Right atrium auricular region (tissue), 2 donors: Measurements from ENCODE around the gene AP1B1. TPM values are rescaled to one million over a fixed set of nuclear protein-coding genes. Genes with fewer than 3 reads are reported as not detected.

Experiments used
- DNase-seq: peaks from one replicate; pipeline ENCODE4 v3.0.0-alpha.2; 2019; ENCODE audit warnings: low spot score
- H3K27ac ChIP-seq, 2 donors: fragments of 200-600 bp; sonication (generic); 1 replicate in 1 of 2; 2 replicates in 1 of 2; pipeline ENCODE4 v1.5.1; 2016 to 2019
- H3K27me3 ChIP-seq, 2 donors: fragments of 200-600 bp; sonication (generic); one replicate each; pipeline versions ENCODE4 v1.5.1 to v1.6.0; 2017 to 2019
- H3K36me3 ChIP-seq: fragments of 200-600 bp; sonication (generic); one replicate; pipeline ENCODE4 v1.5.1; 2016
- H3K4me1 ChIP-seq, 2 donors: fragments of 200-600 bp; sonication (generic); one replicate each; pipeline versions ENCODE4 v1.5.1 to v1.6.0; 2017 to 2019
- H3K4me3 ChIP-seq, 2 donors: fragments of 200-600 bp; sonication (generic); 1 replicate in 1 of 2; 2 replicates in 1 of 2; pipeline ENCODE4 v1.5.1; 2017 to 2019; ENCODE audit warnings: mild to moderate bottlenecking in 1 of 2, moderate library complexity in 1 of 2
- H3K9me3 ChIP-seq, 2 donors: fragments of 200-600 bp; sonication (generic); one replicate each; pipeline ENCODE4 v1.5.1; 2019
- CTCF ChIP-seq, 2 donors: fragments of 200-600 bp; sonication (generic); IDR thresholded peaks; one replicate each; pipeline ENCODE4 v1.5.1; 2019; ENCODE audit warnings: antibody characterized with exemption in 2 of 2
- total RNA-seq, 2 donors: library from RNA; depleted of rRNA; stranded (reverse); fragments of >200 nt; gene quantifications; one replicate each; pipeline ENCODE4 v1.1.0, GENCODE V29; 2016

AP1B1 gene
- total RNA-seq, 2 donors from 2014 or later: 31.4 to 46.2 TPM

- H3K27ac ChIP-seq: peak within 1 kb of the TSS; percentile 88 to 89
- peak; percentile 89 for DNase-seq
- no peaks in the 10 kb centered on the region for H3K27me3 ChIP-seq
- peak within 1 kb of the TSS; percentile 81 to 91 for H3K4me3 ChIP-seq
- TF ChIP-seq CTCF (IDR thresholded peaks at IDR 0.05): peak; percentile 63 to 88
- H3K9me3 ChIP-seq: no peaks in the 10 kb centered on the region
- H3K4me1 ChIP-seq: peaks cover 0 to 54% of the 10 kb centered on the region in 2 donors
- no peaks in the 10 kb centered on the region for H3K36me3 ChIP-seq
These were observed 82.1 kb downstream of the AP1B1 start, which contains the start of gene GAS2L1 for GRCh38 chr22:29306175-29306834. Gene GAS2L1 (plus strand): TSS chr22:29306650. CDS start chr22:29308106, 1,456 bp downstream.

- no peak for TF ChIP-seq CTCF (IDR thresholded peaks at IDR 0.05)
- Histone ChIP-seq H3K36me3 (no peaks in the 10 kb centered on the region), H3K4me1 (peaks cover 0 to 49% of the 10 kb centered on the region in 2 donors), H3K27me3 (no peaks in the 10 kb centered on the region), H3K27ac (peak overlapping the region in 1 of 2 donors; percentile 88), H3K9me3 (no peaks in the 10 kb centered on the region), H3K4me3 (peak overlapping the region in 1 of 2 donors; percentile 91)
- no peak for DNase-seq
These were observed 82.6 kb downstream of the AP1B1 start for GRCh38 chr22:29305836-29306174.

GRCh38 chr22:29302681-29303465, 85.5 kb downstream of the AP1B1 start:
- H3K36me3 ChIP-seq: peaks cover 28% of the 10 kb centered on the region
- TF ChIP-seq CTCF (IDR thresholded peaks at IDR 0.05): no peak
- H3K4me3 ChIP-seq: no peak overlapping the region
- H3K27ac ChIP-seq: peak overlapping the region in 1 of 2 donors; percentile 15
- H3K9me3 ChIP-seq: no peaks in the 10 kb centered on the region
- peaks cover 0 to 20% of the 10 kb centered on the region in 2 donors for H3K4me1 ChIP-seq
- DNase-seq: no peak
- H3K27me3 ChIP-seq: no peaks in the 10 kb centered on the region

- Histone ChIP-seq H3K4me3 (no peak overlapping the region), H3K9me3 (no peaks in the 10 kb centered on the region), H3K4me1 (peaks cover 0 to 16% of the 10 kb centered on the region in 2 donors), H3K27me3 (no peaks in the 10 kb centered on the region), H3K27ac (no peak overlapping the region), H3K36me3 (peaks cover 33% of the 10 kb centered on the region)
- no peak for TF ChIP-seq CTCF (IDR thresholded peaks at IDR 0.05)
- DNase-seq: no peak
These were observed 86.0 kb downstream of the AP1B1 start for GRCh38 chr22:29302402-29302680.

- no peak for TF ChIP-seq CTCF (IDR thresholded peaks at IDR 0.05)
- H3K4me3 ChIP-seq: no peak overlapping the region
- H3K9me3 ChIP-seq: no peaks in the 10 kb centered on the region
- H3K27ac ChIP-seq: no peak overlapping the region
- peaks cover 38% of the 10 kb centered on the region for H3K36me3 ChIP-seq
- H3K27me3 ChIP-seq: no peaks in the 10 kb centered on the region
- DNase-seq: no peak
- H3K4me1 ChIP-seq: peaks cover 0 to 16% of the 10 kb centered on the region in 2 donors
These were observed 86.5 kb downstream of the AP1B1 start for GRCh38 chr22:29301716-29302401.
